Measurements from ENCODE around the gene RASSF5.

RASSF5 gene

DNA sequence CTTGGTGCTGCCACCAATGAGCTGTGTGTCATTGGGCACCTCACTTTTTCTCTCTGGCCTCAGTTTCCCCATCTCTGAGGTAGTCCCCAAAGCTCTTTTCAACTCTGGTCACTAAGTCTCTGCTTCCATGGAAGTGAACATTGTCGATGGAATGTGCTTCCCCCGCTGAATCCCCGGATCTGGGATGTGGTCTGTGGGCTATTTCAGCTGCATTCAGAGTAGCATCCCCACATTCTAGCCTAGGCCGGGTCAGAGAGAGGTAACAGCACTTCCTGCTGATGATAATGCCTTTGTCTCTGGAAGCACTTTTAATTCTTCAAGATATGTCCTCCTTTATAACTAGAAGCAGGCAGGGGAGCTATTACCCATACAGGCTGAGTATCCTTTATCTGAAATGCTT, 29.8 kb downstream of the RASSF5 start:
- TF ChIP-seq POLR2AphosphoS5 (IDR thresholded peaks at IDR 0.05; ENCODE audit: low read depth, low read length) = no peak
- no peak for TF ChIP-seq SIN3A (IDR thresholded peaks at IDR 0.05; ENCODE audit: borderline replicate concordance, insufficient read depth, low read length)
- TF ChIP-seq FOXP2 (optimal IDR thresholded peaks at IDR 0.05; ENCODE audit: borderline replicate concordance, extremely low read depth, extremely low read length, insufficient read depth) = no peak
- no peak for TF ChIP-seq TAF1 (IDR thresholded peaks at IDR 0.05; ENCODE audit: borderline replicate concordance, insufficient read depth, low read length)
- TF ChIP-seq, protein P1, sequence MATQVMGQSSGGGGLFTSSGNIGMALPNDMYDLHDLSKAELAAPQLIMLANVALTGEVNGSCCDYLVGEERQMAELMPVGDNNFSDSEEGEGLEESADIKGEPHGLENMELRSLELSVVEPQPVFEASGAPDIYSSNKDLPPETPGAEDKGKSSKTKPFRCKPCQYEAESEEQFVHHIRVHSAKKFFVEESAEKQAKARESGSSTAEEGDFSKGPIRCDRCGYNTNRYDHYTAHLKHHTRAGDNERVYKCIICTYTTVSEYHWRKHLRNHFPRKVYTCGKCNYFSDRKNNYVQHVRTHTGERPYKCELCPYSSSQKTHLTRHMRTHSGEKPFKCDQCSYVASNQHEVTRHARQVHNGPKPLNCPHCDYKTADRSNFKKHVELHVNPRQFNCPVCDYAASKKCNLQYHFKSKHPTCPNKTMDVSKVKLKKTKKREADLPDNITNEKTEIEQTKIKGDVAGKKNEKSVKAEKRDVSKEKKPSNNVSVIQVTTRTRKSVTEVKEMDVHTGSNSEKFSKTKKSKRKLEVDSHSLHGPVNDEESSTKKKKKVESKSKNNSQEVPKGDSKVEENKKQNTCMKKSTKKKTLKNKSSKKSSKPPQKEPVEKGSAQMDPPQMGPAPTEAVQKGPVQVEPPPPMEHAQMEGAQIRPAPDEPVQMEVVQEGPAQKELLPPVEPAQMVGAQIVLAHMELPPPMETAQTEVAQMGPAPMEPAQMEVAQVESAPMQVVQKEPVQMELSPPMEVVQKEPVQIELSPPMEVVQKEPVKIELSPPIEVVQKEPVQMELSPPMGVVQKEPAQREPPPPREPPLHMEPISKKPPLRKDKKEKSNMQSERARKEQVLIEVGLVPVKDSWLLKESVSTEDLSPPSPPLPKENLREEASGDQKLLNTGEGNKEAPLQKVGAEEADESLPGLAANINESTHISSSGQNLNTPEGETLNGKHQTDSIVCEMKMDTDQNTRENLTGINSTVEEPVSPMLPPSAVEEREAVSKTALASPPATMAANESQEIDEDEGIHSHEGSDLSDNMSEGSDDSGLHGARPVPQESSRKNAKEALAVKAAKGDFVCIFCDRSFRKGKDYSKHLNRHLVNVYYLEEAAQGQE (IDR thresholded peaks at IDR 0.05; ENCODE audit: insufficient read depth in 1 of 2, low read depth in 2 of 2, low read length in 2 of 2) = no peak

DNA sequence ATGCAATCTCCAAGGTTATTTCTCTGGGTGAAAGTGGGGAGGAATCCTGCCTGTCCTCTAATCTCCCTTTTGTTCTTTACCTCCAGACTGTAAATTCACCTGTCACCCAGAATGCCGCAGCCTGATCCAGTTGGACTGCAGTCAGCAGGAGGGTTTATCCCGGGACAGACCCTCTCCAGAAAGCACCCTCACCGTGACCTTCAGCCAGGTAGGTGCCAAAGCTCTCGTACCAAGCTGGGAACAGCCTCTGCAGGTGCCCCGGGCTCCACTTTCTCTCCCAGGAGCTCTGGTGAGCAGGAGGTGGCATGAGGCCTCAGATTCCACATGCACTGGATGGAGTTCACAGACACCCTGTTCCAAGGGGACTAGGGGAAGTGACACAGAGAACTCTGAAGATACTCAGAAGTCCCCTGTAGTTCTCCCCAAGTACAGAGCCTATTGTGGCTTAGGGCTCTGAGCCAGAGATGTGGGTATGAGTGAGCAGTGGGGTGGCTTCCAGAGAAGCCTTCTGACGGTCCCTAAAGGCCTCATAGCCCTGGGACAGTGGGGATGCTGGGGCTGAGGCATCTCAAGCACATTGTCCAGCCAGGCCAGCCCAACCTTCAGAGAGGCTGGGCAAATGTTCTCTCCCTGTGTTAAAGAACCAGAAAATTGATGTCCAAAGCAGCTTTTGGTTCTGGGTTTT, 30.9 kb downstream of the RASSF5 start:
- TF ChIP-seq TAF1 (IDR thresholded peaks at IDR 0.05; ENCODE audit: borderline replicate concordance, insufficient read depth, low read length) (no peak), POLR2AphosphoS5 (IDR thresholded peaks at IDR 0.05; ENCODE audit: low read depth, low read length) (no peak), SIN3A (IDR thresholded peaks at IDR 0.05; ENCODE audit: borderline replicate concordance, insufficient read depth, low read length) (no peak), FOXP2 (optimal IDR thresholded peaks at IDR 0.05; ENCODE audit: borderline replicate concordance, extremely low read depth, extremely low read length, insufficient read depth) (no peak)
- TF ChIP-seq, protein P1 (IDR thresholded peaks at IDR 0.05; ENCODE audit: insufficient read depth in 1 of 2, low read depth in 2 of 2, low read length in 2 of 2) = no peak

DNA sequence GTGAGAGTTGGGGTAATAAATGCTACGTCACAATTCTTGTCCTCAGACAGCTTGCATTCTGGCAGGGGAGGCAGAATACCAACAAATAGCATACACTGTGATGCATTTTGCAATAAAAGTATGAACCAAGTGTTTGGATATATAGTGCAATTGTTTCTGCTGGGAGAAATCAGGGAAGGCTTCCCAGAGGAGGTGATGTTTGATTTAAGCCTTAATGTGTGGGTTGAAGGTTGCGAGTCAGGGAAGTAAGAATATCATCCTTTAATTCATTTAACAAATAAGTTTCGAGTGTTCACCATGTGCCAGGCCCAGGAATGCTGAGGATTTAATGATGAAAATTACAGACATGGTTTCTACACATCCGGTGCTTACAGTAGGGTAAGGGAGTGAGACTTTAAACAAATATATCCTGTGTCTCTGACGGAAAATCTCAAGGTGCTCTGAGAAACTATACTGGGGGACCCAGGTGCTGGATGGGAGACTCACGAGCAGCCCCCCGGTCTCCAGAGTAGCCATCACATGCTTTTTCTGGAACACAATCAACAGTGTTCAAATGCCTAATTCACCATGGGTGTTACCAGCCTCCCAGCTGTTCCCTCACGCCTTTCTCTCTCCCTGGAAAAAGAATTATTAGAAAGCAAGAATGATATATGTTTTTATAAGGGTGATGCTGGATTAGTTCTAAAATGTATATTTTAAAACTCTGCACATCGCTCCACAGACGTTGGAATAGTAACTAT, 31.7 kb downstream of the RASSF5 start:
- TF ChIP-seq SIN3A (IDR thresholded peaks at IDR 0.05; ENCODE audit: borderline replicate concordance, insufficient read depth, low read length) = no peak
- TF ChIP-seq POLR2AphosphoS5 (IDR thresholded peaks at IDR 0.05; ENCODE audit: low read depth, low read length) = no peak
- TF ChIP-seq, protein P1 (IDR thresholded peaks at IDR 0.05; ENCODE audit: insufficient read depth in 1 of 2, low read depth in 2 of 2, low read length in 2 of 2) = no peak
- TF ChIP-seq FOXP2 (optimal IDR thresholded peaks at IDR 0.05; ENCODE audit: borderline replicate concordance, extremely low read depth, extremely low read length, insufficient read depth) = no peak
- no peak for TF ChIP-seq TAF1 (IDR thresholded peaks at IDR 0.05; ENCODE audit: borderline replicate concordance, insufficient read depth, low read length)

DNA sequence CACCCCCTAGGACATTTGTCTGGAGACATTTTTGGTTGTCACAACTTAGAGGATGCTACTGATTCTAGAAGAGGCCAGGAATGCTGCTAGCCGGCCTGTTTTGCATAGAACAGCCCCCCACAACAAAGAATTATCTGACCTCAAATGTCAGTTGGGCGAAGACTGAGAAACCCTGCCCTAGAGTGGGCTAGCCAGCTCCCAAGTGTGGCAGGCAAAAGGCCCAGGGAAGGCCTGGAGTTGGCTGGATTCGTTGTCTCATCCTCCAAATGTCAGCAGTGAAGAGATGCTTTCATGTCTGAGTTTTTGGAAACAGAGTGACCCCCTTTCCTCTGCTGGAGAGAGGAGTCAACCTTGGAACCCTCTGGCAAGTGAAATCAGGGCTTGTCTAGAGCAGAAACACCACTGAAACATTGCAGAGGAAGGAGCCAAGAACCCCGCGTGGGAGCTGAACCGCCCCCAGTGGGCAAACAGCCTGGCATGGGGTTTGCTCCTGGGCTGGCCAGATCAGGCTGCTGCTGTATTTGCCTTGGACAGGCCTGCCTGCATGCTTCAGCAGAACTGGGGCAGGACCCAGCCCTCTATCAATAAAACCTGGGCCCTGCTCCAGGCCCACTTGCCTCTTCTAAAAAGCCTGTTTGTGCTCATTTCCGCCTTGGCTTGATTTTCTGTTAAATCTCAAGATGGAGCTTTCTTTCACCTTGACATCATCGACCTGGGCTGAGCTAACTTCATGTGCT, 32.9 kb downstream of the RASSF5 start:
- TF ChIP-seq FOXP2 (optimal IDR thresholded peaks at IDR 0.05; ENCODE audit: borderline replicate concordance, extremely low read depth, extremely low read length, insufficient read depth) = no peak
- TF ChIP-seq, protein P1 (IDR thresholded peaks at IDR 0.05; ENCODE audit: insufficient read depth in 1 of 2, low read depth in 2 of 2, low read length in 2 of 2) = no peak
- TF ChIP-seq TAF1 (IDR thresholded peaks at IDR 0.05; ENCODE audit: borderline replicate concordance, insufficient read depth, low read length) = no peak

All from PFSK-1 (cell line).